Stomach smooth muscle (tissue), 2 donors: Measurements from ENCODE around the gene PCDHGA12.
"Not testable (repeated sequence)": the region's sequence is repeated elsewhere in the genome, so short reads cannot be mapped to it uniquely, and the experiment has no call there.

Source experiments
- H3K27ac ChIP-seq: one replicate; pipeline ENCODE4 v1.7.0; 2013; ENCODE audit warnings: mild to moderate bottlenecking, low read length, inconsistent platforms
- H3K27me3 ChIP-seq, 2 donors: one replicate each; pipeline ENCODE4 v1.7.0; 2013; ENCODE audit warnings: low read length in 2 of 2; ENCODE audit not compliant: insufficient read depth in 2 of 2, control insufficient read depth in 1 of 2
- H3K36me3 ChIP-seq, 2 donors: one replicate each; pipeline ENCODE4 v1.7.0; 2013; ENCODE audit warnings: low read length in 2 of 2; ENCODE audit not compliant: control insufficient read depth in 2 of 2, insufficient read depth in 2 of 2
- H3K4me1 ChIP-seq: one replicate; pipeline ENCODE4 v1.7.0; 2013; ENCODE audit warnings: low read length; ENCODE audit not compliant: control insufficient read depth, insufficient read depth
- H3K4me3 ChIP-seq, 2 donors: one replicate each; pipeline ENCODE4 v1.7.0; 2013; ENCODE audit warnings: low read length in 2 of 2
- H3K9ac ChIP-seq, 2 donors: one replicate each; pipeline ENCODE4 v1.7.0; 2013; ENCODE audit warnings: low read length in 2 of 2, mild to moderate bottlenecking in 1 of 2
- H3K9me3 ChIP-seq, 2 donors: one replicate each; pipeline ENCODE4 v1.7.0; 2013; ENCODE audit warnings: low read length in 2 of 2; ENCODE audit not compliant: control insufficient read depth in 2 of 2
- donor health status: healthy.
- donor health status: Pancreatic carcinoma.

Gene PCDHGA12

GRCh38 chr5:141430332-141431113 lies at the start of gene PCDHGA12:
Gene PCDHGA12 (plus strand): TSS chr5:141430507. CDS start chr5:141430760, 253 bp downstream.
- peaks cover 0 to 3% of the 10 kb centered on the region in 2 donors for H3K36me3 ChIP-seq
- H3K4me3 ChIP-seq: peak within 1 kb of the TSS; percentile 58 to 59
- no peaks in the 10 kb centered on the region for H3K4me1 ChIP-seq
- H3K27me3 ChIP-seq: no peaks in the 10 kb centered on the region
- peaks cover 21 to 68% of the 10 kb centered on the region in 2 donors for H3K9me3 ChIP-seq
- H3K9ac ChIP-seq: no peak within 1 kb of the TSS
- H3K27ac ChIP-seq: no peak within 1 kb of the TSS

GRCh38 chr5:141382469-141383294 lies 47.6 kb upstream of the PCDHGA12 start, which contains the start of gene PCDHGA7:
Gene PCDHGA7 (plus strand): TSS chr5:141382742. CDS start chr5:141382900, 158 bp downstream.
- H3K27me3 ChIP-seq: no peaks in the 10 kb centered on the region
- H3K4me1 ChIP-seq: no peaks in the 10 kb centered on the region
- peaks cover 0 to 3% of the 10 kb centered on the region in 2 donors for H3K36me3 ChIP-seq
- H3K27ac ChIP-seq: no peak within 1 kb of the TSS
- peaks cover 34 to 60% of the 10 kb centered on the region in 2 donors for H3K9me3 ChIP-seq
- H3K4me3 ChIP-seq: peak within 1 kb of the TSS; percentile 56 to 58
- H3K9ac ChIP-seq: no peak within 1 kb of the TSS

- peaks cover 36 to 59% of the 10 kb centered on the region in 2 donors for H3K9me3 ChIP-seq
- H3K4me1 ChIP-seq: no peaks in the 10 kb centered on the region
- peak overlapping the region; percentile 56 to 58 for H3K4me3 ChIP-seq
- H3K27ac ChIP-seq: no peak overlapping the region
- no peaks in the 10 kb centered on the region for H3K27me3 ChIP-seq
- H3K36me3 ChIP-seq: peaks cover 0 to 3% of the 10 kb centered on the region in 2 donors
- H3K9ac ChIP-seq: no peak overlapping the region
These were observed 47.0 kb upstream of the PCDHGA12 start for GRCh38 chr5:141383345-141383744.

- Histone ChIP-seq H3K4me1 (no peaks in the 10 kb centered on the region), H3K27me3 (no peaks in the 10 kb centered on the region), H3K9ac (no peak overlapping the region), H3K36me3 (peaks cover 0 to 3% of the 10 kb centered on the region in 2 donors), H3K9me3 (peaks cover 44 to 73% of the 10 kb centered on the region in 2 donors), H3K4me3 (peak overlapping the region in 1 of 2 donors; percentile 58), H3K27ac (no peak overlapping the region)
These were observed 45.6 kb upstream of the PCDHGA12 start for GRCh38 chr5:141384471-141385267.

- Histone ChIP-seq H3K4me3 (peak within 1 kb of the TSS; percentile 29 to 38), H3K9me3 (peaks cover 52 to 77% of the 10 kb centered on the region in 2 donors)
- H3K36me3 ChIP-seq, H3K27me3 ChIP-seq, H3K4me1 ChIP-seq, H3K27ac ChIP-seq, H3K9ac ChIP-seq: not testable (repeated sequence)
These were observed 42.6 kb upstream of the PCDHGA12 start, which contains the start of gene PCDHGB4 for GRCh38 chr5:141387557-141388311. Gene PCDHGB4 (plus strand): TSS chr5:141387698. CDS start chr5:141387885, 187 bp downstream.

GRCh38 chr5:141388661-141389060 lies 41.6 kb upstream of the PCDHGA12 start:
- H3K9me3 ChIP-seq: peaks cover 52 to 77% of the 10 kb centered on the region in 2 donors
- no peak overlapping the region for H3K27ac ChIP-seq
- peaks cover 0 to 3% of the 10 kb centered on the region in 2 donors for H3K27me3 ChIP-seq
- no peaks in the 10 kb centered on the region for H3K4me1 ChIP-seq
- peak overlapping the region in 1 of 2 donors; percentile 38 for H3K4me3 ChIP-seq
- H3K36me3 ChIP-seq: peaks cover 0 to 3% of the 10 kb centered on the region in 2 donors
- no peak overlapping the region for H3K9ac ChIP-seq

- no peak overlapping the region for H3K9ac ChIP-seq
- peaks cover 49 to 75% of the 10 kb centered on the region in 2 donors for H3K9me3 ChIP-seq
- peak overlapping the region; percentile 29 to 38 for H3K4me3 ChIP-seq
- H3K27ac ChIP-seq: no peak overlapping the region
- peaks cover 0 to 3% of the 10 kb centered on the region in 2 donors for H3K36me3 ChIP-seq
- peaks cover 0 to 3% of the 10 kb centered on the region in 2 donors for H3K27me3 ChIP-seq
- H3K4me1 ChIP-seq: no peaks in the 10 kb centered on the region
These were observed 40.9 kb upstream of the PCDHGA12 start for GRCh38 chr5:141389153-141390042.

- peaks cover 0 to 3% of the 10 kb centered on the region in 2 donors for H3K27me3 ChIP-seq
- H3K4me3 ChIP-seq: peak within 1 kb of the TSS; percentile 15 to 37
- peaks cover 37 to 75% of the 10 kb centered on the region in 2 donors for H3K9me3 ChIP-seq
These were observed 37.7 kb upstream of the PCDHGA12 start, which contains the start of gene PCDHGA8 for GRCh38 chr5:141392429-141393198. Gene PCDHGA8 (plus strand): TSS chr5:141392633. CDS start chr5:141392814, 181 bp downstream.

More at GRCh38 chr5:141392429-141393198, 37.7 kb upstream of the PCDHGA12 start, which contains the start of gene PCDHGA8:
- Histone ChIP-seq H3K9ac (no peak within 1 kb of the TSS), H3K27ac (no peak within 1 kb of the TSS), H3K36me3 (peaks cover 2 to 3% of the 10 kb centered on the region in 2 donors), H3K4me1 (no peaks in the 10 kb centered on the region)
